Keratinocyte (primary cell): ENCODE data around the gene CASK. TPM values are rescaled to one million over a fixed set of nuclear protein-coding genes. Genes with fewer than 3 reads are reported as not detected.
A peak's percentile ranks its signal among the peaks of the same experiment; 100 is the strongest.

Experiments
- DNase-seq: peaks from one replicate; pipeline ENCODE4 v3.0.0-alpha.2; 2011; ENCODE audit warnings: low read depth, missing footprints, low spot score
- FAIRE-seq: peaks from 2 replicates; lab custom pipeline; 2011; peaks lifted over from hg19 to GRCh38; lab: Jason Lieb, UNC
- H2AFZ ChIP-seq: 2 replicates; pipeline ENCODE4 v1.6.0; 2012; ENCODE audit warnings: low read length, control low read depth, inconsistent platforms; ENCODE audit not compliant: control insufficient read depth
- H3K27ac ChIP-seq: 2 replicates; pipeline ENCODE4 v1.5.1; 2011; ENCODE audit warnings: low read length; ENCODE audit not compliant: control insufficient read depth, insufficient read depth
- H3K27me3 ChIP-seq: 3 replicates; pipeline ENCODE4 v1.6.0; 2011; ENCODE audit warnings: low read length; ENCODE audit not compliant: control insufficient read depth, insufficient read depth; ENCODE audit errors: extremely low read depth
- H3K36me3 ChIP-seq, 2 experiments: 2 replicates in 1 of 2; 3 replicates in 1 of 2; pipeline ENCODE4 v1.5.1; 2011; ENCODE audit warnings: low read length in 2 of 2, mild to moderate bottlenecking in 1 of 2; ENCODE audit not compliant: control insufficient read depth in 2 of 2, insufficient read depth in 2 of 2; ENCODE audit errors: extremely low read depth in 1 of 2
- H3K4me1 ChIP-seq: 3 replicates; pipeline ENCODE4 v1.5.1; 2011; ENCODE audit warnings: low read length; ENCODE audit not compliant: control insufficient read depth, insufficient read depth; ENCODE audit errors: extremely low read depth
- H3K4me2 ChIP-seq: 3 replicates; pipeline ENCODE4 v1.6.0; 2011; ENCODE audit warnings: low read depth, low read length; ENCODE audit not compliant: control insufficient read depth, insufficient read depth; ENCODE audit errors: extremely low read depth
- H3K4me3 ChIP-seq, 3 experiments: fragments of 200-600 bp in 1 of 3; sonication (generic) in 1 of 3; 2 replicates in 2 of 3; 3 replicates in 1 of 3; pipeline ENCODE4 v1.5.1; 2011 to 2016; ENCODE audit warnings: low read length in 3 of 3, mild to moderate bottlenecking in 3 of 3, control low read depth in 2 of 3, inconsistent platforms in 1 of 3, low read depth in 1 of 3, mixed read lengths in 1 of 3, mixed run types in 1 of 3, moderate library complexity in 1 of 3; ENCODE audit not compliant: control insufficient read depth in 2 of 3, insufficient read depth in 2 of 3; ENCODE audit errors: extremely low read depth in 1 of 3
- H3K79me2 ChIP-seq: 2 replicates; pipeline ENCODE4 v1.6.0; 2012; ENCODE audit warnings: low read length; ENCODE audit not compliant: control insufficient read depth, insufficient read depth
- H3K9ac ChIP-seq: 3 replicates; pipeline ENCODE4 v1.6.0; 2011; ENCODE audit warnings: low read length; ENCODE audit not compliant: control insufficient read depth, insufficient read depth; ENCODE audit errors: extremely low read depth
- H3K9me1 ChIP-seq: 3 replicates; pipeline ENCODE4 v1.6.0; 2011; ENCODE audit warnings: low read length; ENCODE audit not compliant: control insufficient read depth, insufficient read depth; ENCODE audit errors: extremely low read depth
- H3K9me3 ChIP-seq: 2 replicates; pipeline ENCODE4 v1.5.1; 2012; ENCODE audit warnings: low read depth, low read length; ENCODE audit not compliant: control insufficient read depth
- H4K20me1 ChIP-seq: 3 replicates; pipeline ENCODE4 v1.6.0; 2011; ENCODE audit warnings: low read length; ENCODE audit not compliant: control insufficient read depth, insufficient read depth; ENCODE audit errors: extremely low read depth
- EZH2 ChIP-seq: IDR thresholded peaks from one replicate; pipeline ENCODE4 v1.6.1; 2012; ENCODE audit warnings: inconsistent platforms, mild to moderate bottlenecking, low read length, moderate library complexity
- dilution Hi-C: fragments of 300-500 bp; cut with MboI; formaldehyde crosslinking; loops from one replicate; pipeline ENCODE4 v1.7.0; 2020; ENCODE audit warnings: low sequenced_read_pairs; ENCODE audit not compliant: extremely low pct_ligation_motif_present
- polyA plus RNA-seq, 5 experiments: library from polyadenylated mRNA; depleted of rRNA in 3 of 5; stranded (reverse) in 3 of 5; stranded (forward) in 1 of 5; unstranded in 1 of 5; fragments of >200 nt; gene quantifications; 1 replicate in 1 of 5; 2 replicates in 3 of 5; 3 replicates in 1 of 5; pipeline versions ENCODE4 v1.2.1 to v1.2.3, GENCODE V29; 2011 to 2012; ENCODE audit warnings: missing spikeins in 2 of 5, low read depth in 1 of 5, low replicate concordance in 1 of 5
- TF ChIP-seq, protein P1 (sequence below), 3 experiments: IDR thresholded peaks in 1 of 3; conservative IDR thresholded peaks in 1 of 3; optimal IDR thresholded peaks in 1 of 3; 2 replicates in 2 of 3; 3 replicates in 1 of 3; pipeline versions ENCODE3 to v1.5.1; 2011; ENCODE audit warnings: low read length in 3 of 3, mild to moderate bottlenecking in 3 of 3, moderate library complexity in 2 of 3, control low read depth in 1 of 3, inconsistent platforms in 1 of 3; ENCODE audit not compliant: insufficient read depth in 2 of 3; ENCODE audit errors: extremely low read depth in 1 of 3

The CASK gene
- polyA plus RNA-seq, 1 donor (not counting 4 experiments of a cell fraction or from before 2014, with no cell fraction given) = 33.7 TPM

DNA sequence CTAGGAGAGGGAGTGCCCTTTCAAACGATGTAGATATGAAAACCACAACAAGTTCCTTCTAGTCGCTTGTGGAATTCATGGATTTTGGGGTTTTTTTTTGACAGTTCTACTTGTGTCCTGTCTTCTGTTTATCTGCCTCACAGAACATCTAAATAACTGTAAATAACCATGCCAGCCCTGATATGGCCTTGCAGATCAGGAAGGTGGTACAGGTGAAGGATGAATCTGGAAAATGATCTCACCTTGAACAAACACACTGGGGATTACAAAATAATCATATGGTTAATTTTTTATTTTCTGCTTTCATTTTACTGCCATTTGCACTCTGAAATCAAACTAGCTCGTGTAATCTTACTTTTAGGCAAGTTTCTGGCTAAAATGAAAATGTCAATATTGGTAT lies 162.2 kb downstream of the CASK start:
- FAIRE-seq (no peak), DNase-seq (no peak)
- Histone ChIP-seq H2AFZ (no peak overlapping the region), H3K9ac (no peak overlapping the region), H3K4me3 (no peak overlapping the region), H3K27me3 (no peaks in the 10 kb centered on the region), H3K36me3 (no peaks in the 10 kb centered on the region), H3K4me1 (no peaks in the 10 kb centered on the region), H3K9me1 (no peaks in the 10 kb centered on the region), H3K27ac (no peak overlapping the region), H4K20me1 (no peaks in the 10 kb centered on the region), H3K79me2 (no peaks in the 10 kb centered on the region), H3K4me2 (no peak overlapping the region), H3K9me3 (no peaks in the 10 kb centered on the region)
- TF ChIP-seq, protein P1, sequence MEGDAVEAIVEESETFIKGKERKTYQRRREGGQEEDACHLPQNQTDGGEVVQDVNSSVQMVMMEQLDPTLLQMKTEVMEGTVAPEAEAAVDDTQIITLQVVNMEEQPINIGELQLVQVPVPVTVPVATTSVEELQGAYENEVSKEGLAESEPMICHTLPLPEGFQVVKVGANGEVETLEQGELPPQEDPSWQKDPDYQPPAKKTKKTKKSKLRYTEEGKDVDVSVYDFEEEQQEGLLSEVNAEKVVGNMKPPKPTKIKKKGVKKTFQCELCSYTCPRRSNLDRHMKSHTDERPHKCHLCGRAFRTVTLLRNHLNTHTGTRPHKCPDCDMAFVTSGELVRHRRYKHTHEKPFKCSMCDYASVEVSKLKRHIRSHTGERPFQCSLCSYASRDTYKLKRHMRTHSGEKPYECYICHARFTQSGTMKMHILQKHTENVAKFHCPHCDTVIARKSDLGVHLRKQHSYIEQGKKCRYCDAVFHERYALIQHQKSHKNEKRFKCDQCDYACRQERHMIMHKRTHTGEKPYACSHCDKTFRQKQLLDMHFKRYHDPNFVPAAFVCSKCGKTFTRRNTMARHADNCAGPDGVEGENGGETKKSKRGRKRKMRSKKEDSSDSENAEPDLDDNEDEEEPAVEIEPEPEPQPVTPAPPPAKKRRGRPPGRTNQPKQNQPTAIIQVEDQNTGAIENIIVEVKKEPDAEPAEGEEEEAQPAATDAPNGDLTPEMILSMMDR (optimal IDR thresholded peaks at IDR 0.05 in 1 of 3, IDR thresholded peaks at IDR 0.05 in 1 of 3, conservative IDR thresholded peaks at IDR 0.05 in 1 of 3; ENCODE audit: extremely low read depth in 1 of 3, insufficient read depth in 2 of 3, low read length in 3 of 3) = no peak
- no peak for TF ChIP-seq EZH2
- dilution Hi-C loops = no loop called here

DNA sequence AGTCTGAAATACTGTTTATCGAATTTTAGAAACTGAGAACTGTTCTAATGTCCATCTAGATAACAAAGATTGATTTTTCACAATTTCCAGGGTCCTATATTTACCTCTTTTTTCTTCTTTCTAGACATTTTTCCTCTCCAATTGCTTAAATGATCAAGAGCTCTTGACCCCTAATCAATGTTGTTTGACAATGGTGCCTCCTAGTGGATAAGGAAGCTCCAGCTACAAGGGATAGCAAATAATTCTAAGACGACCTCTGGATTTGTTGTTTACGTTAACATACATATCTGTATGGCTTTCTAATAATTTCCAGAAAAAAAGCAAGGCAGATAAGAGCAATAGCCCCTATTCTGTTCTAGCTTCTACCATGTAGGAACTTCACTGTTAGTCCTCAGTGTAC lies 163.5 kb downstream of the CASK start:
- H3K27me3 ChIP-seq = no peaks in the 10 kb centered on the region
- H3K27ac ChIP-seq = no peak overlapping the region
- no peaks in the 10 kb centered on the region for H3K79me2 ChIP-seq
- H3K4me1 ChIP-seq = no peaks in the 10 kb centered on the region
- no peak overlapping the region for H2AFZ ChIP-seq
- H3K4me3 ChIP-seq = no peak overlapping the region
- H3K36me3 ChIP-seq = no peaks in the 10 kb centered on the region
- no peaks in the 10 kb centered on the region for H4K20me1 ChIP-seq
- H3K4me2 ChIP-seq = no peak overlapping the region
- DNase-seq (no peak), FAIRE-seq (no peak)
- dilution Hi-C loops = no loop called here
- TF ChIP-seq, protein P1 (optimal IDR thresholded peaks at IDR 0.05 in 1 of 3, IDR thresholded peaks at IDR 0.05 in 1 of 3, conservative IDR thresholded peaks at IDR 0.05 in 1 of 3; ENCODE audit: extremely low read depth in 1 of 3, insufficient read depth in 2 of 3, low read length in 3 of 3) = peak in 2 of 3 experiments; percentile 35 to 45
- no peak for TF ChIP-seq EZH2
- no peaks in the 10 kb centered on the region for H3K9me3 ChIP-seq
- H3K9me1 ChIP-seq = no peaks in the 10 kb centered on the region
- H3K9ac ChIP-seq = no peak overlapping the region
